NCI-H1092 (cell line): ENCODE results near the gene ANKRD16.
A peak's percentile ranks its signal among the peaks of the same experiment; 100 is the strongest.
"Not testable (repeated sequence)": the region's sequence is repeated elsewhere in the genome, so short reads cannot be mapped to it uniquely, and the experiment has no call there.

ENCODE experiments used
- DNase-seq: peaks from one replicate; lab custom pipeline; 2025; lab: John Stamatoyannopoulos, UW

The ANKRD16 gene

GRCh38 chr10:5873515-5873995, 16.1 kb downstream of the ANKRD16 start:
- peak; percentile 28 for DNase-seq

- DNase-seq, result no peak
Observed at GRCh38 chr10:5871596-5871995, 18.1 kb downstream of the ANKRD16 start.

- DNase-seq, result no peak
Observed at GRCh38 chr10:5869156-5869555, 20.5 kb downstream of the ANKRD16 start.

- DNase-seq, result not testable (repeated sequence)
Observed at GRCh38 chr10:5868383-5868782, 21.3 kb downstream of the ANKRD16 start.

- not testable (repeated sequence) for DNase-seq
Observed at GRCh38 chr10:5867091-5867615, 22.5 kb downstream of the ANKRD16 start.

- not testable (repeated sequence) for DNase-seq
Observed at GRCh38 chr10:5866451-5867081, 23.1 kb downstream of the ANKRD16 start.

- not testable (repeated sequence) for DNase-seq
Observed at GRCh38 chr10:5862981-5863685, 26.6 kb downstream of the ANKRD16 start.

- DNase-seq, result no peak
Observed at GRCh38 chr10:5862360-5862961, 27.2 kb downstream of the ANKRD16 start.

GRCh38 chr10:5860066-5860465, 29.6 kb downstream of the ANKRD16 start:
- DNase-seq, result no peak

GRCh38 chr10:5858811-5859210, 30.9 kb downstream of the ANKRD16 start:
- DNase-seq, result no peak

GRCh38 chr10:5856701-5857004, 33.0 kb downstream of the ANKRD16 start:
- no peak for DNase-seq

- no peak for DNase-seq
Observed at GRCh38 chr10:5855979-5856700, 33.6 kb downstream of the ANKRD16 start.

- no peak for DNase-seq
Observed at GRCh38 chr10:5854131-5854475, 35.6 kb downstream of the ANKRD16 start.

GRCh38 chr10:5846667-5847066, 43.0 kb downstream of the ANKRD16 start:
- not testable (repeated sequence) for DNase-seq

GRCh38 chr10:5844345-5845055, 45.2 kb downstream of the ANKRD16 start:
- no peak for DNase-seq

GRCh38 chr10:5843686-5844344, 45.9 kb downstream of the ANKRD16 start:
- DNase-seq, result no peak

GRCh38 chr10:5841965-5842364, 47.7 kb downstream of the ANKRD16 start:
- no peak for DNase-seq

GRCh38 chr10:5840314-5841307, 49.1 kb downstream of the ANKRD16 start:
- DNase-seq, result no peak

GRCh38 chr10:5836181-5836580, 53.5 kb downstream of the ANKRD16 start:
- DNase-seq, result not testable (repeated sequence)
